ENCODE data around the gene GSE1. TPM values are rescaled to one million over a fixed set of nuclear protein-coding genes. Genes with fewer than 3 reads are reported as not detected.
A peak's percentile ranks its signal among the peaks of the same experiment; 100 is the strongest.

GSE1 gene
- total RNA-seq, 1 experiment from 2014 or later: 97.5 TPM

- H3K36me3 ChIP-seq (ENCODE audit: control insufficient read depth, insufficient read depth, low read length): no peaks in the 10 kb centered on the region
- H3K4me3 ChIP-seq (ENCODE audit: low read depth in 2 of 2, low read length in 2 of 2): no peak overlapping the region
- no peaks in the 10 kb centered on the region for H3K27me3 ChIP-seq (ENCODE audit: control insufficient read depth, insufficient read depth, low read length)
- intact Hi-C loops (cut with micrococcal nuclease; ENCODE audit: unreplicated experiment) (no loop called here), in situ Hi-C loops (cut with HindIII; ENCODE audit: low pct_unique_long_range_greater_than_20kb, low sequenced_read_pairs) (no loop called here)
- peak overlapping the region; percentile 74 for H3K27ac ChIP-seq (ENCODE audit: low read length)
- ATAC-seq (no peak), DNase-seq (ENCODE audit: low read depth, low spot score) (no peak)
- ChIA-PET CTCF (interaction anchor here (0.7 kb wide), 1 partner anchor 31 kb away, joined by 5 read pairs; no protein-coding TSS in a partner anchor), POLR2A (interaction anchor here (0.7 kb wide), 2 partner anchors 17 to 426 kb away, joined by 3 to 4 read pairs; no protein-coding TSS in a partner anchor)
- no TSS peak for BruUV-seq (replicated peaks)
- peaks cover 79% of the 10 kb centered on the region for H3K4me1 ChIP-seq (ENCODE audit: control insufficient read depth, insufficient read depth, low read length)
- no peak for TF ChIP-seq POLR2AphosphoS5 (IDR thresholded peaks at IDR 0.05; ENCODE audit: low read depth, low read length)
- TF ChIP-seq CTCF (IDR thresholded peaks at IDR 0.05): no peak
- no peak for TF ChIP-seq TCF7L2 (IDR thresholded peaks at IDR 0.05; ENCODE audit: low read depth, low read length)
- no peak for TF ChIP-seq REST (IDR thresholded peaks at IDR 0.05; ENCODE audit: insufficient read depth in 1 of 2, low read depth in 2 of 2, low read length in 1 of 2)
- TF ChIP-seq SIN3A (IDR thresholded peaks at IDR 0.05; ENCODE audit: borderline replicate concordance, insufficient read depth, low read depth, low read length): no peak
- no peaks in the 10 kb centered on the region for H3K9me3 ChIP-seq (ENCODE audit: control insufficient read depth, insufficient read depth, low read depth, low read length)
Measured at GRCh38 chr16:85579191-85579590, 33.9 kb upstream of the GSE1 start.

GRCh38 chr16:85579923-85580580, 33.1 kb upstream of the GSE1 start:
- POLR2A ChIA-PET: no interaction called here
- TF ChIP-seq POLR2AphosphoS5 (IDR thresholded peaks at IDR 0.05; ENCODE audit: low read depth, low read length) (no peak), TCF7L2 (IDR thresholded peaks at IDR 0.05; ENCODE audit: low read depth, low read length) (no peak), SIN3A (IDR thresholded peaks at IDR 0.05; ENCODE audit: borderline replicate concordance, insufficient read depth, low read depth, low read length) (no peak), CTCF (IDR thresholded peaks at IDR 0.05) (no peak), REST (IDR thresholded peaks at IDR 0.05; ENCODE audit: insufficient read depth in 1 of 2, low read depth in 2 of 2, low read length in 1 of 2) (no peak)

More at GRCh38 chr16:85579923-85580580, 33.1 kb upstream of the GSE1 start:
- CTCF ChIA-PET: no interaction called here
- ATAC-seq: no peak
- Histone ChIP-seq H3K9me3 (ENCODE audit: control insufficient read depth, insufficient read depth, low read depth, low read length) (no peaks in the 10 kb centered on the region), H3K4me3 (ENCODE audit: low read depth in 2 of 2, low read length in 2 of 2) (no peak overlapping the region), H3K36me3 (ENCODE audit: control insufficient read depth, insufficient read depth, low read length) (no peaks in the 10 kb centered on the region), H3K4me1 (ENCODE audit: control insufficient read depth, insufficient read depth, low read length) (peaks cover 70% of the 10 kb centered on the region), H3K27ac (ENCODE audit: low read length) (peak overlapping the region; percentile 74), H3K27me3 (ENCODE audit: control insufficient read depth, insufficient read depth, low read length) (no peaks in the 10 kb centered on the region)
- no TSS peak for BruUV-seq (replicated peaks)
- in situ Hi-C loops (cut with HindIII; ENCODE audit: low pct_unique_long_range_greater_than_20kb, low sequenced_read_pairs) (no loop called here), intact Hi-C loops (cut with micrococcal nuclease; ENCODE audit: unreplicated experiment) (no loop called here)
- no peak for DNase-seq (ENCODE audit: low read depth, low spot score)
